ENCODE measurements around the gene BRD2.

DNA sequence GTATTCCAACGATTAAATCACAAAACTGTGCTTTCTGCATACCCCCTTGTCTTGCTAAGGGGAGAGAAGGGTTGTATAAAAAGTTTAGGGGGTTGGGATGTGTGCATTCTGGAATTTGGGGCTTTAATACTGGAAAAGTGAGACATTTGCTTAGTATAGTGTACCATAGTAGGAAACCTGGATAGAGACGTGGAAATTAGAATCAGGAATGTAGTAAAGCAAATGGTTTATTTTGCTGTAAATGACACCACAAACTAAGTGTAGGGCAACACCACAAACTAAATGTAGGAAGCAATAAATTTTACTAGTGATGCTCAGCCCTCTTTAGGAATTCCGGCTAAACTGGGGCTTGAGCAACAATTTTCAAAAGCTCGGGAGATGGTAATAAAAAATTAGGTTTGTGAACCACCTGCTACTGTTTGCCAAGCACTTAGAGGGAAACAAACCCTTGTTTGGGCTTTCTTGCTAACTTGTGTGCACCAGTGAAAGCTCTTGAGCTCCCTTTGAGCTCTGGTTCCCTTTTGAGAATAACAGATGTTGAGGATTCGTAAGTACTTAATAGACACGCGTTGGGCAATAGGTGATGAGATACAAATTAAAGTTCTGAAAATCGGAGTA, 13.8 kb downstream of the BRD2 start:
- TF ChIP-seq, protein P1, sequence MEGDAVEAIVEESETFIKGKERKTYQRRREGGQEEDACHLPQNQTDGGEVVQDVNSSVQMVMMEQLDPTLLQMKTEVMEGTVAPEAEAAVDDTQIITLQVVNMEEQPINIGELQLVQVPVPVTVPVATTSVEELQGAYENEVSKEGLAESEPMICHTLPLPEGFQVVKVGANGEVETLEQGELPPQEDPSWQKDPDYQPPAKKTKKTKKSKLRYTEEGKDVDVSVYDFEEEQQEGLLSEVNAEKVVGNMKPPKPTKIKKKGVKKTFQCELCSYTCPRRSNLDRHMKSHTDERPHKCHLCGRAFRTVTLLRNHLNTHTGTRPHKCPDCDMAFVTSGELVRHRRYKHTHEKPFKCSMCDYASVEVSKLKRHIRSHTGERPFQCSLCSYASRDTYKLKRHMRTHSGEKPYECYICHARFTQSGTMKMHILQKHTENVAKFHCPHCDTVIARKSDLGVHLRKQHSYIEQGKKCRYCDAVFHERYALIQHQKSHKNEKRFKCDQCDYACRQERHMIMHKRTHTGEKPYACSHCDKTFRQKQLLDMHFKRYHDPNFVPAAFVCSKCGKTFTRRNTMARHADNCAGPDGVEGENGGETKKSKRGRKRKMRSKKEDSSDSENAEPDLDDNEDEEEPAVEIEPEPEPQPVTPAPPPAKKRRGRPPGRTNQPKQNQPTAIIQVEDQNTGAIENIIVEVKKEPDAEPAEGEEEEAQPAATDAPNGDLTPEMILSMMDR (IDR thresholded peaks at IDR 0.05; ENCODE audit: low read length), result no peak
- TF ChIP-seq EZH2 (optimal IDR thresholded peaks at IDR 0.05; ENCODE audit: low read depth, low read length), result no peak
